Neural crest cell (in vitro differentiated cells): ENCODE data around the gene HDAC6. TPM values are rescaled to one million over a fixed set of nuclear protein-coding genes. Genes with fewer than 3 reads are reported as not detected.

Experiments
- DNase-seq: peaks from one replicate; pipeline ENCODE4 v3.0.0; 2021; ENCODE audit warnings: low read depth, mixed read lengths, low spot score
- H3K27ac Mint-ChIP-seq: one replicate; pipeline ENCODE4 v1.8.0; 2021; ENCODE audit warnings: mild to moderate bottlenecking, mixed read lengths; ENCODE audit not compliant: unreplicated experiment
- H3K27me3 Mint-ChIP-seq: 2 replicates; pipeline ENCODE4 v1.8.0; 2021; ENCODE audit warnings: low read depth, mild to moderate bottlenecking, mixed read lengths
- H3K36me3 Mint-ChIP-seq: 2 replicates; pipeline ENCODE4 v1.8.0; 2021; ENCODE audit warnings: low read depth, mild to moderate bottlenecking, mixed read lengths
- H3K4me1 Mint-ChIP-seq: 2 replicates; pipeline ENCODE4 v1.8.0; 2021; ENCODE audit warnings: mixed read lengths
- H3K4me3 Mint-ChIP-seq: one replicate; pipeline ENCODE4 v1.8.0; 2021; ENCODE audit warnings: mild to moderate bottlenecking, mixed read lengths
- H3K9me3 Mint-ChIP-seq: 2 replicates; pipeline ENCODE4 v1.8.0; 2021; ENCODE audit warnings: mixed read lengths
- total RNA-seq: library from RNA; stranded (reverse); gene quantifications from 2 replicates; pipeline ENCODE4 v1.2.1, GENCODE V29; 2021
- TF ChIP-seq, protein P1 (sequence below): fragments of 200-600 bp; sonication (generic); conservative IDR thresholded peaks from 2 replicates; pipeline ENCODE4 v1.5.0; 2021; ENCODE audit warnings: antibody characterized with exemption, mild to moderate bottlenecking

Gene HDAC6
- total RNA-seq, 1 donor from 2014 or later: 183 TPM

DNA sequence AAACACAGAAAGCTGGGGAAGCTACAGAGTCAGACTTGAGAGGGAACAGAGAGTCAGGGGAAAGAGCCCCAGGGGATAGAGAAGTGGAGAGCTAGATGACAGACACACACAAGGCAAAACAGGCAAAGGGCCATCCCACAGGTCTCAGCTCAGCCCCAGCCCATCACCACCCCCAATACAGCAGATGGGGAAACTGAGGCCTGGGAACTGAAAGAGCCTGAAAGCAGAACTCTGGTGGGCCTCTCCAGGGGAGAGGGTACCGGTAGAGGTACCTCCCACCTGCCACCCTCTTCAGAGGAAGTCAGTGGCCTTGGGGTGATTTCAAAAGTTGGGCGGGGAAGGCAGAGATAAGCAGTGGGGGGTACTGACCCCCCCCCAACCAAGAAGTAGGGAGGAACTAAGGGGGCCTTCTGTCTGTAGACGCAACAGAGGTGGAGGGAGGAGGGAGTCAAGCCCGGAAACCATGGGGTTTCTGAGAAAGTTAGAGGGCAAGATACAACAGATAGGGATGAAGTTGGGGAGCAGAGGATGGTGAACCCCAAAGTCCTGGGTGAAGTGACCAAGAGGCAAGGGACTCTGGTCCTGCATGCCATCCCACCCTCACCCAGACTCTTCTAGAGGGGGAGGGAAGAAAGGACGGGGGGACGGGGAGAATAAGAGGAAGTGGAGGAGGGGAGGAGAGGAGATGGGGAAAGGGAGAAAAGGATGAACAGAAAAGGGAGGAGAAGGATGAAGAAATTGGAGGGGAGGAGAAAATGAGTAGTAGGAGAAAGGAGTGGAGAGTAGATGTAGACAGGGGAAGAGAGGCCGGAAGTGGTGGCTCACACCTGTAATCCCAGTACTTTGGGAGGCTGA, 12.3 kb upstream of the HDAC6 start:
- no peak overlapping the region for H3K4me3 Mint-ChIP-seq
- H3K36me3 Mint-ChIP-seq: no peaks in the 10 kb centered on the region
- no peaks in the 10 kb centered on the region for H3K9me3 Mint-ChIP-seq
- peaks cover 5% of the 10 kb centered on the region for H3K4me1 Mint-ChIP-seq
- TF ChIP-seq, protein P1, sequence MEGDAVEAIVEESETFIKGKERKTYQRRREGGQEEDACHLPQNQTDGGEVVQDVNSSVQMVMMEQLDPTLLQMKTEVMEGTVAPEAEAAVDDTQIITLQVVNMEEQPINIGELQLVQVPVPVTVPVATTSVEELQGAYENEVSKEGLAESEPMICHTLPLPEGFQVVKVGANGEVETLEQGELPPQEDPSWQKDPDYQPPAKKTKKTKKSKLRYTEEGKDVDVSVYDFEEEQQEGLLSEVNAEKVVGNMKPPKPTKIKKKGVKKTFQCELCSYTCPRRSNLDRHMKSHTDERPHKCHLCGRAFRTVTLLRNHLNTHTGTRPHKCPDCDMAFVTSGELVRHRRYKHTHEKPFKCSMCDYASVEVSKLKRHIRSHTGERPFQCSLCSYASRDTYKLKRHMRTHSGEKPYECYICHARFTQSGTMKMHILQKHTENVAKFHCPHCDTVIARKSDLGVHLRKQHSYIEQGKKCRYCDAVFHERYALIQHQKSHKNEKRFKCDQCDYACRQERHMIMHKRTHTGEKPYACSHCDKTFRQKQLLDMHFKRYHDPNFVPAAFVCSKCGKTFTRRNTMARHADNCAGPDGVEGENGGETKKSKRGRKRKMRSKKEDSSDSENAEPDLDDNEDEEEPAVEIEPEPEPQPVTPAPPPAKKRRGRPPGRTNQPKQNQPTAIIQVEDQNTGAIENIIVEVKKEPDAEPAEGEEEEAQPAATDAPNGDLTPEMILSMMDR: no peak
- H3K27ac Mint-ChIP-seq: no peak overlapping the region
- peaks cover 17% of the 10 kb centered on the region for H3K27me3 Mint-ChIP-seq
- DNase-seq: no peak

DNA sequence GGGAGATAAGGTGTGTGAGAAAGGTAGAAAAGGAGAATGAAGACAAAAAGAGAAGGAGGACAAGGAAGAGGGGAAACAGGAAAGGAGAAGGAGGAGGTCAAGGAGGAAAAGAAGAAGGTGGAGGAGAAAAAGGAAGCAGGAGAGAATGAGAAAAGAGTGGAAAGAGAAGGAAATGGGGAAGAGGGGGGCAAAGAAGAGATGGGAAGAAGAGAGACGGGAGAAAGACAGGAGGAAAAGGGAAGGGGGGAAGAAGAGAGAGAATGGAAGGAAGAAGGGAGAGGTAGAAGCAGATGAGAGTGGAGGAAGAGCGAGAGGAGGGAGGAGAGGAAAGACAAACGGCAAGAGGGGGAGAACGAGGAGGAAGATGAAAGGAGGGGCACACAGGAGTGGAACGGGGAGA, 11.4 kb upstream of the HDAC6 start:
- no peak for DNase-seq
- no peak overlapping the region for H3K4me3 Mint-ChIP-seq
- H3K9me3 Mint-ChIP-seq: no peaks in the 10 kb centered on the region
- H3K27ac Mint-ChIP-seq: no peak overlapping the region
- H3K4me1 Mint-ChIP-seq: peaks cover 8% of the 10 kb centered on the region
- H3K27me3 Mint-ChIP-seq: peaks cover 16% of the 10 kb centered on the region
- H3K36me3 Mint-ChIP-seq: no peaks in the 10 kb centered on the region
- TF ChIP-seq, protein P1: no peak

DNA sequence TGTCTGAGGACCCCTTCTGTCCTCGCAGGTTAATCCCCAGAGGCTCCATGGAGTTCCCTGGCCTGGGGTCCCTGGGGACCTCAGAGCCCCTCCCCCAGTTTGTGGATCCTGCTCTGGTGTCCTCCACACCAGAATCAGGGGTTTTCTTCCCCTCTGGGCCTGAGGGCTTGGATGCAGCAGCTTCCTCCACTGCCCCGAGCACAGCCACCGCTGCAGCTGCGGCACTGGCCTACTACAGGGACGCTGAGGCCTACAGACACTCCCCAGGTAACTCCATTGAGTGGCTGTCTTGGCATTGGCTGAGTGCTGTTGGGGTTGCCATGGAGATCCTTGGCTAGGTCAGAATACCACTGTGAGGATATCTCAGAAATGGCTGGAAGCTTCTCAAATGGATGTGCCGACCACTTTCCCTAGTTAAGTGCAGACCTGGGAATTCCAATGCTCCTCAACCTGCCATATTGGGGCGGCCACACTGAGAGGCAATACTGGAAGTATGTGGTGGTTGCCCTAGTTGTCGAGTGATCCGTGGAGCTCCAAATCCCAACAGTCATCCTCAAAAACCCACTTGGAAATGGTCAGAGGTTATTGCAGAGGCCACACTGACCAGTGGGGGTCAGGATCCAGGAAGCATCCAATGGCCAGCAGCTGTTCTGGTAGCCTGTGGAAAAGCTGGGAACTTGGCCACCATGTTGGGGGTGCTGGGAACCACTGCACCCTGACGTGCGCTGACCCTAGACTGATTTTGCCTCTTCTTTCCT, 10.6 kb upstream of the HDAC6 start:
- Mint-ChIP-seq H3K36me3 (no peaks in the 10 kb centered on the region), H3K4me3 (no peak overlapping the region), H3K27ac (no peak overlapping the region), H3K9me3 (no peaks in the 10 kb centered on the region), H3K4me1 (peaks cover 8% of the 10 kb centered on the region), H3K27me3 (peaks cover 15% of the 10 kb centered on the region)
- TF ChIP-seq, protein P1: no peak
- no peak for DNase-seq

DNA sequence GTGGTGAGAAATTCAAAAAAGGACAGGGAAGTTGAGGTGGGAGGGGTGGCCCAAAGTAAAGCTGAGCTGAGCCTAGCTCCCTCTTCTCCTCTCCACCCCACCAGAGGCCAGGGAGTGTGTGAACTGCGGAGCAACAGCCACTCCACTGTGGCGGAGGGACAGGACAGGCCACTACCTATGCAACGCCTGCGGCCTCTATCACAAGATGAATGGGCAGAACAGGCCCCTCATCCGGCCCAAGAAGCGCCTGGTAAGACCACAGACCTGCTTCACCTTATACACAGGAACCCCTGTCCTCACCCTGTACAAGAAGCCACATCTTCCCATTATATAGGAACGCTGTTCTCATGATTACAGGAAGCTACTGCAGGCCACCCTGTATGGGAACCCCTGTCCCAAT, 9.6 kb upstream of the HDAC6 start:
- Mint-ChIP-seq H3K9me3 (no peaks in the 10 kb centered on the region), H3K4me3 (no peak overlapping the region), H3K4me1 (peaks cover 8% of the 10 kb centered on the region), H3K36me3 (no peaks in the 10 kb centered on the region), H3K27ac (no peak overlapping the region), H3K27me3 (peaks cover 10% of the 10 kb centered on the region)
- TF ChIP-seq, protein P1: no peak
- DNase-seq: no peak

DNA sequence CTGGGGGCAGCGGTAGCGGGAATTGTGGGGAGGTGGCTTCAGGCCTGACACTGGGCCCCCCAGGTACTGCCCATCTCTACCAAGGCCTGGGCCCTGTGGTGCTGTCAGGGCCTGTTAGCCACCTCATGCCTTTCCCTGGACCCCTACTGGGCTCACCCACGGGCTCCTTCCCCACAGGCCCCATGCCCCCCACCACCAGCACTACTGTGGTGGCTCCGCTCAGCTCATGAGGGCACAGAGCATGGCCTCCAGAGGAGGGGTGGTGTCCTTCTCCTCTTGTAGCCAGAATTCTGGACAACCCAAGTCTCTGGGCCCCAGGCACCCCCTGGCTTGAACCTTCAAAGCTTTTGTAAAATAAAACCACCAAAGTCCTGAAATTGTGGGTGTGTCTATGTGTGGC, 7.9 kb upstream of the HDAC6 start:
- no peak for DNase-seq
- no peaks in the 10 kb centered on the region for H3K9me3 Mint-ChIP-seq
- no peaks in the 10 kb centered on the region for H3K27me3 Mint-ChIP-seq
- H3K4me1 Mint-ChIP-seq: peaks cover 8% of the 10 kb centered on the region
- H3K4me3 Mint-ChIP-seq: no peak overlapping the region
- H3K36me3 Mint-ChIP-seq: no peaks in the 10 kb centered on the region
- TF ChIP-seq, protein P1: no peak
- H3K27ac Mint-ChIP-seq: no peak overlapping the region
